GM12878 (cell line): ENCODE results near the gene PLXDC1. TPM values are rescaled to one million over a fixed set of nuclear protein-coding genes. Genes with fewer than 3 reads are reported as not detected.

Experiments
- ASH2L ChIP-seq: fragments of 300-600, 200-600 bp; sonication (generic); IDR thresholded peaks from 2 replicates; pipeline ENCODE4 v1.6.1; 2017; ENCODE audit warnings: low read depth, mild to moderate bottlenecking, borderline replicate concordance
- BCL11A ChIP-seq: IDR thresholded peaks from 2 replicates; pipeline ENCODE4 v1.6.1; 2011; ENCODE audit warnings: low read depth, low read length
- BCLAF1 ChIP-seq: fragments of 450-650 bp; IDR thresholded peaks from 2 replicates; pipeline ENCODE4 v1.6.1; 2017; ENCODE audit warnings: antibody characterized with exemption, mild to moderate bottlenecking, moderate library complexity
- CHD1 ChIP-seq: IDR thresholded peaks from 2 replicates; pipeline ENCODE4 v1.6.1; 2012; ENCODE audit warnings: low read depth, low read length, improper control_type of control experiment
- E2F4 ChIP-seq: IDR thresholded peaks from 2 replicates; pipeline ENCODE4 v1.6.1; 2012; ENCODE audit warnings: low read depth, low read length, improper control_type of control experiment
- GABPA ChIP-seq: IDR thresholded peaks from 2 replicates; pipeline ENCODE4 v1.6.1; 2014; ENCODE audit warnings: antibody characterized with exemption, low read depth, mild to moderate bottlenecking, inconsistent platforms
- HDAC2 ChIP-seq: fragments of 200-600 bp; sonication (generic); IDR thresholded peaks from 2 replicates; pipeline ENCODE4 v1.6.1; 2017
- IKZF1 ChIP-seq: fragments of 450-650 bp; conservative IDR thresholded peaks from 2 replicates; pipeline ENCODE4 v1.6.1; 2017; ENCODE audit warnings: antibody characterized with exemption, mild to moderate bottlenecking
- JUND ChIP-seq: IDR thresholded peaks from 2 replicates; pipeline ENCODE4 v1.6.1; 2012; ENCODE audit warnings: low read depth, mild to moderate bottlenecking, low read length, improper control_type of control experiment, moderate library complexity
- KDM1A ChIP-seq: fragments of 200-600 bp; sonication (generic); IDR thresholded peaks from 2 replicates; pipeline ENCODE4 v1.6.1; 2016; ENCODE audit warnings: borderline replicate concordance
- MXI1 ChIP-seq: fragments of 150-350 bp; IDR thresholded peaks from 2 replicates; pipeline ENCODE4 v1.6.1; 2011; ENCODE audit warnings: low read depth, mild to moderate bottlenecking, inconsistent platforms, low read length, improper control_type of control experiment
- NFYA ChIP-seq: IDR thresholded peaks from 2 replicates; pipeline ENCODE4 v1.6.1; 2011; ENCODE audit warnings: low read depth, mild to moderate bottlenecking, low read length, improper control_type of control experiment, borderline replicate concordance
- PAX5 ChIP-seq: IDR thresholded peaks from 2 replicates; pipeline ENCODE4 v1.6.1; 2011; ENCODE audit warnings: low read depth, low read length, borderline replicate concordance
- POLR2AphosphoS2 ChIP-seq: IDR thresholded peaks from 2 replicates; pipeline ENCODE4 v1.6.1; 2011; ENCODE audit warnings: low read depth, mild to moderate bottlenecking, low read length, improper control_type of control experiment, moderate library complexity
- PRDM15 ChIP-seq: fragments of 450-650 bp; formaldehyde crosslinking; IDR thresholded peaks from 2 replicates; pipeline ENCODE4 v1.4.0; 2020; ENCODE audit warnings: mild to moderate bottlenecking, moderate library complexity
- RBBP5 ChIP-seq: fragments of 200-600 bp; sonication (generic); conservative IDR thresholded peaks from 2 replicates; pipeline ENCODE4 v1.6.1; 2016
- REST ChIP-seq: IDR thresholded peaks from 2 replicates; pipeline ENCODE4 v1.6.1; 2012; ENCODE audit warnings: mild to moderate bottlenecking, low read depth, low read length
- SUZ12 ChIP-seq: fragments of 200-600 bp; sonication (generic); IDR thresholded peaks from one replicate; pipeline ENCODE4 v1.6.1; 2018; ENCODE audit warnings: antibody characterized with exemption, mild to moderate bottlenecking; ENCODE audit not compliant: unreplicated experiment
- TCF12 ChIP-seq: IDR thresholded peaks from 2 replicates; pipeline ENCODE4 v1.6.1; 2011; ENCODE audit warnings: low read depth, mild to moderate bottlenecking, low read length
- WRNIP1 ChIP-seq: IDR thresholded peaks from 2 replicates; pipeline ENCODE4 v1.6.1; 2011; ENCODE audit warnings: low read depth, low read length, improper control_type of control experiment, borderline replicate concordance
- YBX1 ChIP-seq: fragments of 450-650 bp; IDR thresholded peaks from 2 replicates; pipeline ENCODE4 v1.6.1; 2016; ENCODE audit warnings: antibody characterized with exemption
- polyA plus RNA-seq, 11 experiments: library from polyadenylated mRNA; depleted of rRNA in 4 of 11; unstranded in 6 of 11; stranded (reverse) in 5 of 11; fragments of >200 nt; fragmentation: Nextera tagmentation in 4 of 11; fragmentation: Illumina TruSeq in 1 of 11; extraction: Ambion mirVana in 4 of 11; extraction: Trizol in 1 of 11; gene quantifications; 1 replicate in 1 of 11; 2 replicates in 10 of 11; pipeline versions ENCODE4 v1.2.1 to v1.2.3, GENCODE V29; 2011 to 2016; ENCODE audit warnings: inconsistent platforms in 2 of 11, missing spikeins in 2 of 11, low read depth in 1 of 11
- total RNA-seq, 4 experiments: library from RNA; depleted of rRNA in 3 of 4; stranded (reverse); fragments of >200 nt in 3 of 4; fragmentation: Illumina TruSeq in 1 of 4; extraction: Trizol in 1 of 4; gene quantifications; 2 replicates each; pipeline versions ENCODE4 v1.2.1 to v1.2.3, GENCODE V29; 2013 to 2021

Gene PLXDC1
- total and polyA plus RNA-seq, 10 of the 15 experiments (the other 5 are each of a cell fraction or from before 2014, with no cell fraction given): 0.03 to 0.30 (median 0.22) TPM; not detected in 7

GRCh38 chr17:39153599-39154051 is 2.2 kb upstream of the PLXDC1 start (continued):
- peak; percentile 50; the same call in 1 of the 2 replicates for TF ChIP-seq IKZF1
- TF ChIP-seq CHD1: no peak
- TF ChIP-seq BCLAF1: no peak
- no peak for TF ChIP-seq POLR2AphosphoS2
- TF ChIP-seq ASH2L: 0 out of 2 replicates have a peak, but pooled peaks have one; percentile 50
- TF ChIP-seq BCL11A: 0 out of 2 replicates have a peak, but pooled peaks have one; percentile 12
- TF ChIP-seq PAX5: no peak
- no peak for TF ChIP-seq SUZ12
- TF ChIP-seq KDM1A: no peak
- no peak for TF ChIP-seq MXI1
- TF ChIP-seq GABPA: peak; percentile 61; the same call in 1 of the 2 replicates
- TF ChIP-seq RBBP5: no peak; the same call in 1 of the 2 replicates
- TF ChIP-seq NFYA: no peak
- peak; percentile 26; the same call in 1 of the 2 replicates for TF ChIP-seq TCF12
- TF ChIP-seq JUND: no peak
- no peak for TF ChIP-seq YBX1
- no peak for TF ChIP-seq PRDM15 (CRISPR knock-in tag)
- TF ChIP-seq REST: 0 out of 2 replicates have a peak, but pooled peaks have one; percentile 12
- TF ChIP-seq WRNIP1: 0 out of 2 replicates have a peak, but pooled peaks have one; percentile 34
- no peak for TF ChIP-seq E2F4
- no peak for TF ChIP-seq HDAC2
